Fibroblast of skin of left quadriceps (primary cell): ENCODE measurements around the gene DIPK2A.
A peak's percentile ranks its signal among the peaks of the same experiment; 100 is the strongest.

ENCODE experiments used
- DNase-seq, 2 experiments: peaks; one replicate each; pipeline ENCODE4 v3.0.0-alpha.2; 2013; ENCODE audit warnings: low read depth in 2 of 2

The DIPK2A gene

GRCh38 chr3:143971359-143972154 lies at the start of gene DIPK2A:
TSS of gene DIPK2A (plus strand) at chr3:143971823. CDS start at chr3:143972333, 510 bp downstream.
- peak; percentile 92 to 93 for DNase-seq

GRCh38 chr3:143924522-143925285 lies 46.9 kb upstream of the DIPK2A start:
- DNase-seq = no peak

GRCh38 chr3:143928056-143928455 lies 43.6 kb upstream of the DIPK2A start:
- no peak for DNase-seq

GRCh38 chr3:143928541-143929255 lies 42.9 kb upstream of the DIPK2A start:
- no peak for DNase-seq

- DNase-seq = no peak
These were observed 36.8 kb upstream of the DIPK2A start for GRCh38 chr3:143934791-143935190.

GRCh38 chr3:143935678-143936077 lies 35.9 kb upstream of the DIPK2A start:
- DNase-seq = no peak

DNA sequence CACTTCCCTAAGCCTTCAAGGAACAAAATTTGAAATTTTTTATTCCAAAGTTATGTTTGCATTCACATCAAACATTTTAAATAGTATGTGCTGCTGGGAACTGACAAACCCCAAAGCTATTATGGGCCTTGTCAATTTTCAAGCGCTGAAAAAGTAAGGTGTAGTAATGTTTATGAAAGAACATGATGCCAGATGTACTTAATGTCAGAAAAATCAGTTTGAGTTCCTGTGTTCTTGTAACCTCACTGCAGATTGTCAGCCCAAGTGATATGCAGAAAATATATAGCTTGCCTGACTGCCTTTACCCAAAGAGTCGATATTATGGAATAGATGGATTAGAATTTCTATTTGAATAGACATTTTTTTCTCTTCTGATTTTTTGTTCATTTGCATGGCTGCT lies 20.8 kb upstream of the DIPK2A start:
- no peak for DNase-seq

GRCh38 chr3:143951351-143951971 lies 20.2 kb upstream of the DIPK2A start:
- peak in 1 of 2 experiments; percentile 17 for DNase-seq

DNA sequence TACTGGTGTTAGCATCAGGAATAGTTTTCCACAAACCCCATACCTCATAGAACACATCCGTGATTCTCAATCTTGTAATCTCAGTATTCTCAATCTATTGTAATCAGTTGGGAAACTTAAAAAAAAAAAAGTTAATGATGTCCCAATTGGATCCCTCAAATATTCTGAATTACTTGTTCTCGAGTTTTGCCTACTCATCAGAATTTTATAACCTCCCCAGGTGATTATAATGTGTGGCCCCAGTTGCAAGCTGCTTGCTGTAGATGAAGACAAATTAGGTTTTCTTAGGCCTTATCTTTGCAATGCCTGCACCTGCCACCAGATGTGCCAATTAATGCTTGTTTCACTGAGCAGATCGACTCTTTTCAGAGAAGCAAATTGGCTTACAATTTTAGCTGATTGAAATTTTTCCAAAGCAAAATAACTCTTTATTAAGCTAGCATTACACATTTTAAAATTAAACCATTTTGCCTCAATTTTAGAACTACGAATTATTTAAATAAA lies 19.0 kb upstream of the DIPK2A start:
- no peak for DNase-seq

DNA sequence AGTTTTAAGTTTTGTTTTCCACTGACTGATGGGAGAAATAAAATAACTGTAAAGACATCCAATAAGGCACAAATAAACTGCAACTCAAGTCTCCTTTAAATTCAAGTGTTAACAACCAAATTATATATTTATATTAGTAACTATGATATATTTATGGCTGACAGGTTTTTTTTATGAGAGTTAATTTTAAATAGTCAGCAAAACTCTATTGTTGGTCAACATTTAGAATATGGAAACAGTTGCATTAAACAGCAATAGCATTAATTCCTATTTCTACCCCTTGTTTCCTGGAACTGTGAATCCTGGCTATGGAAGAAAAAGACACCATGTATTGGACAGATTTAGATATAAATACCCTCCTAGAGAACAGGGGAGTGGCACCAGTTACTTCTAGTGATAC lies 16.5 kb upstream of the DIPK2A start:
- no peak for DNase-seq

- DNase-seq = peak in 1 of 2 experiments; percentile 19
These were observed 14.8 kb upstream of the DIPK2A start for GRCh38 chr3:143956838-143957237.

- DNase-seq = no peak
These were observed 14.2 kb upstream of the DIPK2A start for GRCh38 chr3:143957453-143957852.

DNA sequence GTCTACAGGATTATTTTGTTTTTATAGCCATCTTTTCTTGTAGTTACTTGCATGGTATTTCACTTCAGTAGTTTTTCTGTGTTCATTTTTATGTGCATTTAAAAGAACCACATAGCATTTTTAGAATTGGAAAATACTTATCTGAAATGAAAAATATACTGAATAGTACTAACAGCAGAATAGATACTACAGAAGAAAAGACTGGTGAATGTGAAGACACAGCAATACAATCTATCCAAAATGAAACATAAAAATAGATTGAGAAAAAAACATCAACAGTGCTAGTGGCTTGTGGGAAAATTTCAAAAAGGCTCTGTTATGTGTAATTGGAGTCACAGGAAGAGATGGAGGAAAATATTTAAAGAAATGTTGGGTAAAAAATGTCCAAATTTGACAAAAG lies 12.7 kb upstream of the DIPK2A start:
- DNase-seq = no peak

DNA sequence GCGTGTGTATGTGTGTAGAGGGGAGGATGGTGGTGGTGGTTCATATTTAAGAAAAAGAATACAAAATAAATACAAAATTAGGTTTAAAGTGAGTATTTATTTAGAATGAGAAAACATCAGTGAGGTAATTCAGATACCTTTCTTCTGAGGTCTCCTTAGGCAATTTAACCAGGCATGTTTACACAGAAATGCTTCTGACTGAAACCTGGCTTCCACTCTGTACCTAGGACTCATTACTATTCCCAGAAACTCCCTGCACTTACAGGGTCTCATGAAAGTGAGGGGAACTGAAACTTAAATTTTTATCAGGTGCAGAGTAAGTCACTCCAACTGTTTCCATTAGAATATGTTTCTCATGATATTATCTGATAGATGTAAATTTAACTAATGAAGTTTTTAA lies 10.3 kb upstream of the DIPK2A start:
- no peak for DNase-seq

DNA sequence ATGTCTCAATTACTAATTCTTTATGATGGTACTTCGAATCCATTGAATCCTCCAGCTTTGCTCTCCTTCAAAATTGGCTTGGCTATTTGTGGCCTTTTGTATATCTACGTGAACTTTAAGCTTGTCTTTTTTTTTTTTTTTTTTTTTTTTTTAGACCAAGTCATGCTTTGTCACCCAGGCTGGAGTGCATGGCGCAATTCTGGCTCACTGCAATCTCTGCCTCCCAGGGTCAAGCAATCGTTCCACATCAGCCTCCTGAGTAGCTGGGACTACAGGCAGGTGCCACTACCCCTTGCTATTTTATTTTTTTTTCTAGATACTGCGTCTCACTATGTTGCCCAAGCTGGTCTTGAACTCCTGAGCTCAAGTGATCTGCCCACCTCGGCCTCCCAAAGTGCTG lies 7.7 kb upstream of the DIPK2A start:
- no peak for DNase-seq

GRCh38 chr3:143970773-143971358 lies 757 bp upstream of the DIPK2A start:
- no peak for DNase-seq

DNA sequence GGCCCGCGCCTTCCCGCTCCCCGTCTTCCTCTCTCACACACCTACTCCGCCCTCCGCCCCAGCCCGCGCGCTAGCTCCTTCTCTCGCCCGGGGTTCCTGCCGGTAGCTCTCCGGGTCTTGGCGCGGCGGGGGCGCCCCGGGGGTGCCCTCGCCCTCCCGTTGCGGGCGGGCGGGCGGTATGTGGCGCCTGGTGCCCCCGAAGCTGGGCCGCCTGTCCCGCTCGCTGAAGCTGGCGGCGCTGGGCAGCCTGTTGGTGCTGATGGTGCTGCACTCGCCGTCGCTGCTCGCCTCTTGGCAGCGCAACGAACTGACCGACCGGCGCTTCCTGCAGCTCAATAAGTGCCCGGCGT lies 507 bp downstream of the DIPK2A start:
- DNase-seq = no peak

DNA sequence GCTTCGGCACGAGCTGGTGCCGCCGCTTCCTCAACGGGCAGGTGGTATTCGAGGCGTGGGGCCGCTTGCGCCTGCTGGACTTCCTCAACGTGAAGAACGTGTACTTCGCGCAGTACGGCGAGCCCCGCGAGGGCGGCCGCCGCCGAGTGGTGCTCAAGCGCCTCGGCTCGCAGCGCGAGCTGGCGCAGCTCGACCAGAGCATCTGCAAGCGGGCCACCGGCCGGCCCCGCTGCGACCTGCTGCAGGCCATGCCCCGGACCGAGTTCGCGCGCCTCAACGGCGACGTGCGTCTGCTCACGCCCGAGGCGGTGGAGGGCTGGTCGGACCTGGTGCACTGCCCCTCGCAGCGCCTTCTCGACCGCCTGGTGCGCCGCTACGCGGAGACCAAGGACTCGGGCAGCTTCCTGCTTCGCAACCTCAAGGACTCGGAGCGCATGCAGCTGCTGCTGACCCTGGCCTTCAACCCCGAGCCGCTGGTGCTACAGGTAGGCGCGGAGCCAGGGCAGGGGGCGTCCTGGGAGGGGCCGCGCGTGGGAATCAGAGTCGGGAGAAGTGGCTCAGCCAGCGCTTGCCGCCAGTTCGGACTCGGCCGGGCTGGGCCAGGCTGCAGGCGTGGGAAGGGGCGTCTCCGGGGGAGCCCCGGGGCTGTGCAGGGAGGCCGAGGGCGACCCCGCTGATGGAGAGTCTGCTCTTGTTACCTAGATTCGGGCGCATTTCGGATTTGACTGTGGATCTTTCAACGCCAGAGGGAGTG lies 1.1 kb downstream of the DIPK2A start:
- DNase-seq = peak in 1 of 2 experiments; percentile 17

GRCh38 chr3:143973259-143974021 lies 1.8 kb downstream of the DIPK2A start:
- DNase-seq = peak in 1 of 2 experiments; percentile 60
